ENCODE results near the gene AMDHD2. TPM values are rescaled to one million over a fixed set of nuclear protein-coding genes. Genes with fewer than 3 reads are reported as not detected.

AMDHD2 gene
- total RNA-seq, 4 donors from 2014 or later, result 11.6 to 23.9 (median 17.5) TPM

- no peak for DNase-seq
- TF ChIP-seq CTCF (IDR thresholded peaks at IDR 0.05) (no peak), POLR2A (IDR thresholded peaks at IDR 0.05) (no peak)
- H3K4me3 ChIP-seq, result no peak overlapping the region
- intact Hi-C loops (cut with DNase I), result loop anchor here (5.0 to 10.0 kb wide), 2 partner anchors 75 to 157 kb away; partner anchors contain the start of genes ABCA3 and CCNF
- H3K27ac ChIP-seq, result peak overlapping the region; percentile 50 to 74 (median 72)
- WGBS, 2 donors, result no CpG with 5 or more reads among the region's 6 CpGs
- H3K9me3 ChIP-seq, result no peaks in the 10 kb centered on the region
- peaks cover 0 to 12% (median 0%) of the 10 kb centered on the region in 3 donors for H3K36me3 ChIP-seq
- no peaks in the 10 kb centered on the region for H3K27me3 ChIP-seq
- peaks cover 38 to 79% (median 47%) of the 10 kb centered on the region in 3 donors for H3K4me1 ChIP-seq
Observed at GRCh38 chr16:2499454-2499853, 20.7 kb upstream of the AMDHD2 start.

- peak overlapping the region in 3 of 4 donors; percentile 72 to 74 (median 72) for H3K27ac ChIP-seq
- peaks cover 0 to 12% (median 0%) of the 10 kb centered on the region in 3 donors for H3K36me3 ChIP-seq
- intact Hi-C loops (cut with DNase I), result loop anchor here (5.0 to 10.0 kb wide), 2 partner anchors 75 to 158 kb away; partner anchors contain the start of genes ABCA3 and CCNF
- no peak for DNase-seq
- H3K4me1 ChIP-seq, result peaks cover 38 to 79% (median 47%) of the 10 kb centered on the region in 3 donors
- no peaks in the 10 kb centered on the region for H3K27me3 ChIP-seq
- H3K9me3 ChIP-seq, result no peaks in the 10 kb centered on the region
- WGBS, 2 donors, result 80% methylated on average over 5 to 8 of the region's 29 CpGs
- no peak overlapping the region for H3K4me3 ChIP-seq
- TF ChIP-seq POLR2A (IDR thresholded peaks at IDR 0.05) (no peak), CTCF (IDR thresholded peaks at IDR 0.05) (no peak)
Observed at GRCh38 chr16:2499890-2500429, 20.2 kb upstream of the AMDHD2 start.

GRCh38 chr16:2500430-2500917, 19.7 kb upstream of the AMDHD2 start:
- Histone ChIP-seq H3K27me3 (no peaks in the 10 kb centered on the region), H3K9me3 (no peaks in the 10 kb centered on the region), H3K4me1 (peaks cover 38 to 79% (median 47%) of the 10 kb centered on the region in 3 donors), H3K36me3 (peaks cover 0 to 12% (median 0%) of the 10 kb centered on the region in 3 donors), H3K27ac (no peak overlapping the region), H3K4me3 (no peak overlapping the region)
- intact Hi-C loops (cut with DNase I), result no loop called here
- DNase-seq, result no peak
- no peak for TF ChIP-seq POLR2A (IDR thresholded peaks at IDR 0.05)
- WGBS, 2 donors, result 85 to 86% methylated on average over 10 of the region's 20 CpGs

- DNase-seq, result no peak
- no peaks in the 10 kb centered on the region for H3K9me3 ChIP-seq
- peaks cover 38 to 73% (median 47%) of the 10 kb centered on the region in 3 donors for H3K4me1 ChIP-seq
- 3% methylated on average over 7 of the region's 23 CpGs; no CpG with 5 or more reads in 1 of the 2 donors for WGBS, 2 donors
- H3K36me3 ChIP-seq, result peaks cover 0 to 11% (median 0%) of the 10 kb centered on the region in 3 donors
- TF ChIP-seq CTCF (IDR thresholded peaks at IDR 0.05) (peak; percentile 92 to 99 (median 96)), POLR2A (IDR thresholded peaks at IDR 0.05) (no peak)
- H3K4me3 ChIP-seq, result peak overlapping the region in 3 of 4 donors; percentile 10 to 52 (median 24)
- no peaks in the 10 kb centered on the region for H3K27me3 ChIP-seq
- peak overlapping the region in 3 of 4 donors; percentile 39 to 59 (median 48) for H3K27ac ChIP-seq
- intact Hi-C loops (cut with DNase I), result no loop called here
Observed at GRCh38 chr16:2500918-2501750, 19.0 kb upstream of the AMDHD2 start.

- no peak for DNase-seq
- intact Hi-C loops (cut with DNase I), result no loop called here
- Histone ChIP-seq H3K4me1 (peaks cover 33 to 62% (median 44%) of the 10 kb centered on the region in 3 donors), H3K9me3 (no peaks in the 10 kb centered on the region), H3K36me3 (peaks cover 0 to under 1% (median 0%) of the 10 kb centered on the region in 3 donors), H3K4me3 (no peak overlapping the region), H3K27ac (peak overlapping the region in 3 of 4 donors; percentile 31 to 50 (median 48)), H3K27me3 (no peaks in the 10 kb centered on the region)
- TF ChIP-seq CTCF (IDR thresholded peaks at IDR 0.05) (no peak), POLR2A (IDR thresholded peaks at IDR 0.05) (no peak)
- 80 to 91% methylated on average over 4 to 6 of the region's 18 CpGs for WGBS, 2 donors
Observed at GRCh38 chr16:2501946-2502895, 17.9 kb upstream of the AMDHD2 start.
